Anterior cingulate cortex (tissue), 58 donors: ENCODE data around the gene TIMM44.
A peak's percentile ranks its signal among the peaks of the same experiment; 100 is the strongest.

Experiments used
- DNase-seq, 58 donors: peaks; one replicate each; lab custom pipeline; 2025; lab: John Stamatoyannopoulos, UW

The TIMM44 gene

GRCh38 chr19:7943444-7944176, at the start of gene TIMM44:
TSS of gene TIMM44 (minus strand) at chr19:7943666. CDS start at chr19:7943651, 15 bp downstream.
- peak; percentile 86 to 100 (median 99) for DNase-seq

GRCh38 chr19:7992575-7992974, 49.1 kb upstream of the TIMM44 start:
- no peak for DNase-seq

- DNase-seq: no peak
These were observed 45.7 kb upstream of the TIMM44 start for GRCh38 chr19:7989071-7989575.

- no peak for DNase-seq
These were observed 44.8 kb upstream of the TIMM44 start for GRCh38 chr19:7988307-7988706.

GRCh38 chr19:7987114-7987768, 43.8 kb upstream of the TIMM44 start:
- DNase-seq: no peak

GRCh38 chr19:7986321-7987113, 43.1 kb upstream of the TIMM44 start:
- no peak for DNase-seq

GRCh38 chr19:7985481-7985911, 42.0 kb upstream of the TIMM44 start:
- DNase-seq: peak in 1 of 58 donors; percentile 15

GRCh38 chr19:7983995-7984837, 40.8 kb upstream of the TIMM44 start:
- no peak for DNase-seq

GRCh38 chr19:7983286-7983950, 40.0 kb upstream of the TIMM44 start:
- no peak for DNase-seq

GRCh38 chr19:7982651-7983099, 39.2 kb upstream of the TIMM44 start:
- DNase-seq: no peak

GRCh38 chr19:7982103-7982502, 38.6 kb upstream of the TIMM44 start:
- no peak for DNase-seq

- no peak for DNase-seq
These were observed 38.2 kb upstream of the TIMM44 start for GRCh38 chr19:7981661-7982060.

- DNase-seq: no peak
These were observed 37.7 kb upstream of the TIMM44 start for GRCh38 chr19:7981199-7981598.

- DNase-seq: no peak
These were observed 37.2 kb upstream of the TIMM44 start for GRCh38 chr19:7980635-7981121.

- DNase-seq: no peak
These were observed 36.7 kb upstream of the TIMM44 start for GRCh38 chr19:7980168-7980567.

- DNase-seq: no peak
These were observed 36.1 kb upstream of the TIMM44 start for GRCh38 chr19:7979559-7979958.

GRCh38 chr19:7979011-7979410, 35.5 kb upstream of the TIMM44 start:
- no peak for DNase-seq

GRCh38 chr19:7978179-7978825, 34.8 kb upstream of the TIMM44 start:
- DNase-seq: no peak

GRCh38 chr19:7977723-7978040, 34.2 kb upstream of the TIMM44 start:
- no peak for DNase-seq
